ENCODE data around the gene CTNNA3.

DNA sequence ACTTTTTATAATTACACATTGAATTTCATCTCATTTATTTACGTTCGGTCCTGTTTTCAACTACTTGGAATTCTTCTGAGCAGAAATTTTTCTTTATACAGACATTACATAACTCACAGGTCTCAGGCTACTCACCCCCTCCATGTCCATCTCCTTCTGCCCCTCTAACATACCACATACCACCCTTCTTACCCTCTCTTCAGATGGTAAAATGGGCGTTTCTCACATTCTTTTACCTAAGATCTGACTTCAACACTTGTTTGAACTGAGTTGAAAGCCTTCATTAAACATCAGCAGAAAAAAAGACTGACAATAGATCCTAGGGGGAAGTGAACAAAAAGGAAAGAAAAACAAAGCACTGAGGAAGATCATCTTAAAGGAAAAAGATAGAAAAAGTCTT, 309.7 kb downstream of the CTNNA3 start:
- TF ChIP-seq, protein P1, sequence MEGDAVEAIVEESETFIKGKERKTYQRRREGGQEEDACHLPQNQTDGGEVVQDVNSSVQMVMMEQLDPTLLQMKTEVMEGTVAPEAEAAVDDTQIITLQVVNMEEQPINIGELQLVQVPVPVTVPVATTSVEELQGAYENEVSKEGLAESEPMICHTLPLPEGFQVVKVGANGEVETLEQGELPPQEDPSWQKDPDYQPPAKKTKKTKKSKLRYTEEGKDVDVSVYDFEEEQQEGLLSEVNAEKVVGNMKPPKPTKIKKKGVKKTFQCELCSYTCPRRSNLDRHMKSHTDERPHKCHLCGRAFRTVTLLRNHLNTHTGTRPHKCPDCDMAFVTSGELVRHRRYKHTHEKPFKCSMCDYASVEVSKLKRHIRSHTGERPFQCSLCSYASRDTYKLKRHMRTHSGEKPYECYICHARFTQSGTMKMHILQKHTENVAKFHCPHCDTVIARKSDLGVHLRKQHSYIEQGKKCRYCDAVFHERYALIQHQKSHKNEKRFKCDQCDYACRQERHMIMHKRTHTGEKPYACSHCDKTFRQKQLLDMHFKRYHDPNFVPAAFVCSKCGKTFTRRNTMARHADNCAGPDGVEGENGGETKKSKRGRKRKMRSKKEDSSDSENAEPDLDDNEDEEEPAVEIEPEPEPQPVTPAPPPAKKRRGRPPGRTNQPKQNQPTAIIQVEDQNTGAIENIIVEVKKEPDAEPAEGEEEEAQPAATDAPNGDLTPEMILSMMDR (IDR thresholded peaks at IDR 0.05), result no peak
- no peak for TF ChIP-seq POLR2A (IDR thresholded peaks at IDR 0.05)

Data from right lobe of liver (tissue), 4 donors.